ENCODE measurements around the gene KRTAP3-2. TPM values are rescaled to one million over a fixed set of nuclear protein-coding genes. Genes with fewer than 3 reads are reported as not detected.

KRTAP3-2 gene
- total RNA-seq, 1 experiment from 2014 or later = not detected

- CTCF ChIA-PET = no interaction called here
- no peak overlapping the region for H3K27ac ChIP-seq (ENCODE audit: low read length)
- DNase-seq (ENCODE audit: low read depth, low spot score) = no peak
These were observed 20.6 kb upstream of the KRTAP3-2 start for GRCh38 chr17:41020336-41020735.

DNA sequence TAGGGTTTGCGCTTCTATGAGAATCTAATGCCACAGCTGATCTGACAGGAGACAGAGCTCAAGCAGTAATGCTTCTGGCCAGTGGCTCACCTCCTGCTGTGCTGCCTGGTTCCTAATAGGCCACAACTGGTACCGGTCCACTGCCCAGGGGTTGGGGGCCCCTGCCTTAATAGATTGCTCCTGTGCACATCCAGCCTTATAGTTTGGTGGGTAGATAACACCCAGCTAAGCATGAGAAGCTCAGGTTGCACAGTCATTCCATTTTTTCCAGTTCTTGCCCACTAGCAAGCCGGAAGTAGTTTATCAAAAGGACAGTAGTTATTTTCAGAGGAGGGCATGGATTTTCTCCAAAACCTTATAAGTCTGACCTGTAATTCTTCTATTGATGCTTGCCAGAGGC lies 19.7 kb upstream of the KRTAP3-2 start:
- TF ChIP-seq, protein P1, sequence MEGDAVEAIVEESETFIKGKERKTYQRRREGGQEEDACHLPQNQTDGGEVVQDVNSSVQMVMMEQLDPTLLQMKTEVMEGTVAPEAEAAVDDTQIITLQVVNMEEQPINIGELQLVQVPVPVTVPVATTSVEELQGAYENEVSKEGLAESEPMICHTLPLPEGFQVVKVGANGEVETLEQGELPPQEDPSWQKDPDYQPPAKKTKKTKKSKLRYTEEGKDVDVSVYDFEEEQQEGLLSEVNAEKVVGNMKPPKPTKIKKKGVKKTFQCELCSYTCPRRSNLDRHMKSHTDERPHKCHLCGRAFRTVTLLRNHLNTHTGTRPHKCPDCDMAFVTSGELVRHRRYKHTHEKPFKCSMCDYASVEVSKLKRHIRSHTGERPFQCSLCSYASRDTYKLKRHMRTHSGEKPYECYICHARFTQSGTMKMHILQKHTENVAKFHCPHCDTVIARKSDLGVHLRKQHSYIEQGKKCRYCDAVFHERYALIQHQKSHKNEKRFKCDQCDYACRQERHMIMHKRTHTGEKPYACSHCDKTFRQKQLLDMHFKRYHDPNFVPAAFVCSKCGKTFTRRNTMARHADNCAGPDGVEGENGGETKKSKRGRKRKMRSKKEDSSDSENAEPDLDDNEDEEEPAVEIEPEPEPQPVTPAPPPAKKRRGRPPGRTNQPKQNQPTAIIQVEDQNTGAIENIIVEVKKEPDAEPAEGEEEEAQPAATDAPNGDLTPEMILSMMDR (IDR thresholded peaks at IDR 0.05) = no peak
- TF ChIP-seq, protein P2, sequence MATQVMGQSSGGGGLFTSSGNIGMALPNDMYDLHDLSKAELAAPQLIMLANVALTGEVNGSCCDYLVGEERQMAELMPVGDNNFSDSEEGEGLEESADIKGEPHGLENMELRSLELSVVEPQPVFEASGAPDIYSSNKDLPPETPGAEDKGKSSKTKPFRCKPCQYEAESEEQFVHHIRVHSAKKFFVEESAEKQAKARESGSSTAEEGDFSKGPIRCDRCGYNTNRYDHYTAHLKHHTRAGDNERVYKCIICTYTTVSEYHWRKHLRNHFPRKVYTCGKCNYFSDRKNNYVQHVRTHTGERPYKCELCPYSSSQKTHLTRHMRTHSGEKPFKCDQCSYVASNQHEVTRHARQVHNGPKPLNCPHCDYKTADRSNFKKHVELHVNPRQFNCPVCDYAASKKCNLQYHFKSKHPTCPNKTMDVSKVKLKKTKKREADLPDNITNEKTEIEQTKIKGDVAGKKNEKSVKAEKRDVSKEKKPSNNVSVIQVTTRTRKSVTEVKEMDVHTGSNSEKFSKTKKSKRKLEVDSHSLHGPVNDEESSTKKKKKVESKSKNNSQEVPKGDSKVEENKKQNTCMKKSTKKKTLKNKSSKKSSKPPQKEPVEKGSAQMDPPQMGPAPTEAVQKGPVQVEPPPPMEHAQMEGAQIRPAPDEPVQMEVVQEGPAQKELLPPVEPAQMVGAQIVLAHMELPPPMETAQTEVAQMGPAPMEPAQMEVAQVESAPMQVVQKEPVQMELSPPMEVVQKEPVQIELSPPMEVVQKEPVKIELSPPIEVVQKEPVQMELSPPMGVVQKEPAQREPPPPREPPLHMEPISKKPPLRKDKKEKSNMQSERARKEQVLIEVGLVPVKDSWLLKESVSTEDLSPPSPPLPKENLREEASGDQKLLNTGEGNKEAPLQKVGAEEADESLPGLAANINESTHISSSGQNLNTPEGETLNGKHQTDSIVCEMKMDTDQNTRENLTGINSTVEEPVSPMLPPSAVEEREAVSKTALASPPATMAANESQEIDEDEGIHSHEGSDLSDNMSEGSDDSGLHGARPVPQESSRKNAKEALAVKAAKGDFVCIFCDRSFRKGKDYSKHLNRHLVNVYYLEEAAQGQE (IDR thresholded peaks at IDR 0.05; ENCODE audit: insufficient read depth in 1 of 2, low read depth in 2 of 2, low read length in 1 of 2) = no peak
- TF ChIP-seq TCF7L2 (IDR thresholded peaks at IDR 0.05; ENCODE audit: low read depth, low read length) (no peak), SIN3A (IDR thresholded peaks at IDR 0.05; ENCODE audit: borderline replicate concordance, insufficient read depth, low read depth, low read length) (no peak), POLR2AphosphoS5 (IDR thresholded peaks at IDR 0.05; ENCODE audit: low read depth, low read length) (no peak)
- ChIA-PET POLR2A (no interaction called here), CTCF (no interaction called here)
- Histone ChIP-seq H3K4me3 (ENCODE audit: low read depth in 2 of 2, low read length in 2 of 2) (no peak overlapping the region), H3K27ac (ENCODE audit: low read length) (no peak overlapping the region), H3K36me3 (ENCODE audit: control insufficient read depth, insufficient read depth, low read length) (no peaks in the 10 kb centered on the region), H3K4me1 (ENCODE audit: control insufficient read depth, insufficient read depth, low read length) (no peaks in the 10 kb centered on the region), H3K27me3 (ENCODE audit: control insufficient read depth, insufficient read depth, low read length) (peaks cover 2% of the 10 kb centered on the region; the same call in 1 of the 2 replicates), H3K9me3 (ENCODE audit: control insufficient read depth, insufficient read depth, low read depth, low read length) (no peaks in the 10 kb centered on the region)
- in situ Hi-C loops (cut with HindIII; ENCODE audit: low pct_unique_long_range_greater_than_20kb, low sequenced_read_pairs) (no loop called here), intact Hi-C loops (cut with micrococcal nuclease; ENCODE audit: unreplicated experiment) (no loop called here)
- BruUV-seq (replicated peaks) = no TSS peak
- ATAC-seq (no peak), DNase-seq (ENCODE audit: low read depth, low spot score) (no peak)

More at GRCh38 chr17:41020336-41020735, 20.6 kb upstream of the KRTAP3-2 start:
- no peak for ATAC-seq
- POLR2A ChIA-PET = no interaction called here
- H3K4me1 ChIP-seq (ENCODE audit: control insufficient read depth, insufficient read depth, low read length) = no peaks in the 10 kb centered on the region
- in situ Hi-C loops (cut with HindIII; ENCODE audit: low pct_unique_long_range_greater_than_20kb, low sequenced_read_pairs) (no loop called here), intact Hi-C loops (cut with micrococcal nuclease; ENCODE audit: unreplicated experiment) (no loop called here)
- no peaks in the 10 kb centered on the region for H3K36me3 ChIP-seq (ENCODE audit: control insufficient read depth, insufficient read depth, low read length)
- no peaks in the 10 kb centered on the region for H3K9me3 ChIP-seq (ENCODE audit: control insufficient read depth, insufficient read depth, low read depth, low read length)
- H3K4me3 ChIP-seq (ENCODE audit: low read depth in 2 of 2, low read length in 2 of 2) = no peak overlapping the region
- peaks cover 2% of the 10 kb centered on the region; the same call in 1 of the 2 replicates for H3K27me3 ChIP-seq (ENCODE audit: control insufficient read depth, insufficient read depth, low read length)
- TF ChIP-seq POLR2AphosphoS5 (IDR thresholded peaks at IDR 0.05; ENCODE audit: low read depth, low read length) = no peak
- TF ChIP-seq, protein P1 (IDR thresholded peaks at IDR 0.05) = no peak
- no peak for TF ChIP-seq TCF7L2 (IDR thresholded peaks at IDR 0.05; ENCODE audit: low read depth, low read length)
- TF ChIP-seq SIN3A (IDR thresholded peaks at IDR 0.05; ENCODE audit: borderline replicate concordance, insufficient read depth, low read depth, low read length) = no peak
- TF ChIP-seq, protein P2 (IDR thresholded peaks at IDR 0.05; ENCODE audit: insufficient read depth in 1 of 2, low read depth in 2 of 2, low read length in 1 of 2) = no peak
- BruUV-seq (replicated peaks) = no TSS peak
